OCI-M1 (cell line): Measurements from ENCODE around the gene ABT1.

Experiments
- DNase-seq: peaks from one replicate; lab custom pipeline; 2025; lab: John Stamatoyannopoulos, UW

Gene ABT1

GRCh38 chr6:26604797-26605196 is 8.0 kb downstream of the ABT1 start:
- DNase-seq = no peak

- DNase-seq = peak; percentile 88
Observed at GRCh38 chr6:26607434-26608230, 10.9 kb downstream of the ABT1 start.

GRCh38 chr6:26609463-26609862 is 12.7 kb downstream of the ABT1 start:
- DNase-seq = no peak

GRCh38 chr6:26611599-26611998 is 14.8 kb downstream of the ABT1 start:
- DNase-seq = peak; percentile 33

GRCh38 chr6:26613201-26613600 is 16.4 kb downstream of the ABT1 start:
- DNase-seq = no peak

GRCh38 chr6:26613689-26614683 is 17.2 kb downstream of the ABT1 start:
- no peak for DNase-seq

GRCh38 chr6:26623339-26623859 is 26.6 kb downstream of the ABT1 start:
- no peak for DNase-seq

- DNase-seq = no peak
Observed at GRCh38 chr6:26624557-26624956, 27.8 kb downstream of the ABT1 start.

GRCh38 chr6:26627843-26628242 is 31.1 kb downstream of the ABT1 start:
- no peak for DNase-seq

- DNase-seq = no peak
Observed at GRCh38 chr6:26629359-26629758, 32.6 kb downstream of the ABT1 start.

- no peak for DNase-seq
Observed at GRCh38 chr6:26640806-26641205, 44.1 kb downstream of the ABT1 start.

GRCh38 chr6:26646074-26646473 is 49.3 kb downstream of the ABT1 start:
- no peak for DNase-seq
